ENCODE data around the gene ANKRD44. TPM values are rescaled to one million over a fixed set of nuclear protein-coding genes. Genes with fewer than 3 reads are reported as not detected.

ANKRD44 gene
- total RNA-seq, 2 donors from 2014 or later = 7.0 to 7.9 TPM

DNA sequence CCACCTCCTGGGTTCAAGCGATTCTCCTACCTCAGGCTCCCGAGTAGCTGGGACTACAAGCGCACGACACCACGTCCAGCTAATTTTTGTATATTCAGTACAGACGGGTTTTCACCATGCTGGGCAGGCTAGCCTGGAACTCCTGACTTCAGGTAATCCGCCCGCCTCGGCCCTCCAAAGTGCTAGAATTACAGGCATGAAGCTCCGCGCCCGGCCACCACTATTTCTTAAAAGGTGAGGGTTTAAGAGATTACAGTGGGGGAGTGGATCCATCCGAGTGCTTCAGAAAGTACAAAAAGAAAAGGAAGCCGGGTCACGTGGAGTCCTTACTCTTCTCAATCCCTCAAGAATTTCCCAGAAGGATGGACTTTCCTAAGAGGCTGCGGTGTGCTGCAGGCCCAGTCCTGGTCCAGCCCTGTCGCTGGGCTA, 146.9 kb downstream of the ANKRD44 start:
- intact Hi-C loops (cut with DNase I) = loop anchor here (10.0 kb wide), 1 partner anchor 149 kb away; no protein-coding TSS in a partner anchor
- Histone ChIP-seq H3K9ac (ENCODE audit: low read depth in 2 of 2, low read length in 2 of 2) (no peak overlapping the region), H3K36me3 (no peaks in the 10 kb centered on the region), H3K4me1 (no peaks in the 10 kb centered on the region), H3K27me3 (no peaks in the 10 kb centered on the region), H3K9me3 (no peaks in the 10 kb centered on the region), H3K27ac (no peak overlapping the region), H3K4me3 (no peak overlapping the region)
- DNase-seq = no peak
- TF ChIP-seq, protein P1, sequence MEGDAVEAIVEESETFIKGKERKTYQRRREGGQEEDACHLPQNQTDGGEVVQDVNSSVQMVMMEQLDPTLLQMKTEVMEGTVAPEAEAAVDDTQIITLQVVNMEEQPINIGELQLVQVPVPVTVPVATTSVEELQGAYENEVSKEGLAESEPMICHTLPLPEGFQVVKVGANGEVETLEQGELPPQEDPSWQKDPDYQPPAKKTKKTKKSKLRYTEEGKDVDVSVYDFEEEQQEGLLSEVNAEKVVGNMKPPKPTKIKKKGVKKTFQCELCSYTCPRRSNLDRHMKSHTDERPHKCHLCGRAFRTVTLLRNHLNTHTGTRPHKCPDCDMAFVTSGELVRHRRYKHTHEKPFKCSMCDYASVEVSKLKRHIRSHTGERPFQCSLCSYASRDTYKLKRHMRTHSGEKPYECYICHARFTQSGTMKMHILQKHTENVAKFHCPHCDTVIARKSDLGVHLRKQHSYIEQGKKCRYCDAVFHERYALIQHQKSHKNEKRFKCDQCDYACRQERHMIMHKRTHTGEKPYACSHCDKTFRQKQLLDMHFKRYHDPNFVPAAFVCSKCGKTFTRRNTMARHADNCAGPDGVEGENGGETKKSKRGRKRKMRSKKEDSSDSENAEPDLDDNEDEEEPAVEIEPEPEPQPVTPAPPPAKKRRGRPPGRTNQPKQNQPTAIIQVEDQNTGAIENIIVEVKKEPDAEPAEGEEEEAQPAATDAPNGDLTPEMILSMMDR (IDR thresholded peaks at IDR 0.05) = no peak

DNA sequence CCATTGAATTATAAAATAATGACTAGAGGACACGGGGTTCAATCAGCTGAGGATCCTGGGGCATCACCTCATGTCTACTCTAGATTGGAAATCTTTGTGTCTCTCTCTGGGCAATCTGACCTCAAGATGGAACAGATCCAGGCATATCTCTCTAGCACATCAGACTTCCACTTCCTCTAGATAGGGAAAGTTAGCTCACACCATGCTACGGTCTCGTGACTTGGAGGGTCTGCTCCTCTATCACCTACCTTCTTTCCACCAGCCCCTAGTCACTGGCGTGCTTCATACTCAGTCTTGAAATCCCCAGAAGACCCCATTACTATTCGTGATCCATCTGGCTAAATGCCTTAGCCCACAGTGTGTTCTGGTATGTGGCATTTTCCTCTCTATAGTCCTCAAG, 148.8 kb downstream of the ANKRD44 start:
- no peak overlapping the region for H3K9ac ChIP-seq (ENCODE audit: low read depth in 2 of 2, low read length in 2 of 2)
- H3K27ac ChIP-seq = no peak overlapping the region
- no peaks in the 10 kb centered on the region for H3K9me3 ChIP-seq
- no peak overlapping the region for H3K4me3 ChIP-seq
- TF ChIP-seq, protein P1 (IDR thresholded peaks at IDR 0.05) = no peak
- H3K4me1 ChIP-seq = no peaks in the 10 kb centered on the region
- intact Hi-C loops (cut with DNase I) = loop anchor here (10.0 kb wide), 1 partner anchor 147 kb away; no protein-coding TSS in a partner anchor
- no peaks in the 10 kb centered on the region for H3K27me3 ChIP-seq
- H3K36me3 ChIP-seq = no peaks in the 10 kb centered on the region
- DNase-seq = no peak

DNA sequence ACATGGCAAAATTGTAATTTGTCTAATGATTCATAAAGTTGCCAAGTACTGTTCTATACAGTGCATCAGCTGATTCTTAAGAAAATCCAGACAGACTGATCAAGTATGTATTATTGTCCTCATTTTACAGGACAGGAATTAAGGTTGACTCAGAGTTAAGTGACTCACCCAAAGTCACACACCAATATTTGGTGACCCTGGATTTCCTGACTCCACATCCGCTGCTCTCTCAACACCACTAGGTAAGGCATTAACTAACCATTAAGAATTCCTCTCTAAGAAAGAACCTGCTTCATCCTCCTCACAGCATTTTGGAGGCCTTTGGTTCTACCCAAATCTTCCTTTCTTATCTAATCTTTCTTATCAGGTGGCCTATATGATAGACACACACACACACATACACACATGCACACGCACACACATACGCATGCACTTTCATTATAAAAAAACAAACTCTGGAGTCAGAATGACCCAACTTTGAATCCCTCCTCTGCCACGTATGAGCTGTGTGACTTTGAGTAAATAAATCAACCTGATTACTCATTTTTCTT, 150.8 kb downstream of the ANKRD44 start:
- Histone ChIP-seq H3K4me1 (no peaks in the 10 kb centered on the region), H3K4me3 (no peak overlapping the region), H3K9ac (ENCODE audit: low read depth in 2 of 2, low read length in 2 of 2) (no peak overlapping the region), H3K9me3 (no peaks in the 10 kb centered on the region), H3K27ac (no peak overlapping the region), H3K27me3 (no peaks in the 10 kb centered on the region), H3K36me3 (no peaks in the 10 kb centered on the region)
- intact Hi-C loops (cut with DNase I) = loop anchor here (10.0 kb wide), 1 partner anchor 145 kb away; no protein-coding TSS in a partner anchor
- DNase-seq = no peak
- TF ChIP-seq, protein P1 (IDR thresholded peaks at IDR 0.05) = no peak

DNA sequence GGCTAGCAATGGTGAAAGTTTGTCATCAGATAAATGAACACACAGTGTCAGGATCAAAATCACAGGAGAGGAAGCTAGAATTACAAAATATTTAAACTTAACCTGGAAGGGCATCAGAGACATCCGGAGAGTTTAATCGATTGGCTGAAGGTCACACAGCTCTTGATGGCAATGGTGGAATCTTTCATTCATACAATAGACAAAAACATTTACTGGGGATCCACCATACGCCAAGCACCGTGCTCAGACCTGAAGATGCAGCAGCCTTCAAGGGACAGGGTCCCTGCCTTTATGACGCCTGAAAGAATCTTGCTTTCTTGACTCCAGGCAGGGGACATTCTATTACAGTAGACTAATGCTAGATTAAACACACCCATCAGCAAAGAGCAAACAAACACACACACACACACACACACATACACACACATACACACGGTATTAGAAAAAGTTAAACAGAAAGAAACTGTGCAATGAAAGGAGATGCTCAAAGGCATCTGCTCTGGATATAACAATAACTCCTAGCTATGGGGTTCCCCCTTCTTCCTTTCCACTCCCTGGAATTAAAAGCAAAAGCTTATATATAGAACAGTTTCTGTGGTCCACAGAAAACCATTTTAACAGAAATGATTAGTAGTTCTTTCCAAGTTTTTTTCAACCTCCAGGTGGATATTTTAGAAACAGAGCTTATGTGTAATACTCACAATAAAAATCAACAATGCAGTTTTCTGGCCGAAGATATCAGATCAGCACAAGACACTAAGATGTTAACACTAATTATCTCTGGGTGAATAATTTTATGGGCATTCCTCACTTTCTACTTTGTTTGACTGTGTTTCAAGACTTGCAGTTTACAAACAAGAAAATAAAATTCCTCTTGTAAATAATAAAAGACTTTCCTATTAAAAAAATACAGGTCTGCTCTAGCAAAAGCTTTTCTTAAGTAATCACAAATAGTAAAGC, 151.7 kb downstream of the ANKRD44 start:
- TF ChIP-seq, protein P1 (IDR thresholded peaks at IDR 0.05) = no peak
- Histone ChIP-seq H3K4me1 (no peaks in the 10 kb centered on the region), H3K9ac (ENCODE audit: low read depth in 2 of 2, low read length in 2 of 2) (no peak overlapping the region), H3K9me3 (no peaks in the 10 kb centered on the region), H3K27ac (peak overlapping the region; percentile 3), H3K36me3 (no peaks in the 10 kb centered on the region), H3K4me3 (no peak overlapping the region), H3K27me3 (no peaks in the 10 kb centered on the region)
- DNase-seq = no peak
- intact Hi-C loops (cut with DNase I) = no loop called here

DNA sequence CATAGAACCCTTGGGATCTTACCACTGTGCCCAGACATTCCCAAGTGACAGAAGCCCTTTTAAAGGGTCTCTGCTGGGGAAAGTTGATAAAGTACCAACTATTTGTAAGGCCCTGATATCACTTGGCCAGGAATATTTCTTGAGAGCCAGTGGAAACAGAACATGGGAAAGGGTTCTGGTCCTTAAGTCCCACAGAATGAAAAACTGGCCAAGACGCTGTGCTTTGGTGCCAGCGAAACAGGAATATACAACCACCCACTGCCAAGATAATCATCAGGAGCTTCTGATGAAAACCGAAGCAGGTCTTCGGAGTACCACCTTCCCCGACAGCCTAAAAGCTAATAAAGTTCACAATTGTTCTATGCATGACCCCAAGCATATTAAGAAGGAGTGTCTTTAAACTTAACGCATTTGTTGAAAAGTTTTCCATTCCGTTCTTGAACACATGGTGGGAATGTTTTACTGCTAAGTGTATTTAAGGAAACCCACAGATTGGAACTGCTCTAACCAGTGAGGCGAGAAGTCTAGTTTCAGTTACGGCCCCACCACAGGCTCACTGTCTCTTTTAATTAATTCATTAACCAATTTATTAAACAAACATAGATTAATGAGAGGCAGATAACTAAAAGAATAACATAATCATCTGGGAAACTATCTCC, 152.6 kb downstream of the ANKRD44 start:
- H3K36me3 ChIP-seq = no peaks in the 10 kb centered on the region
- no peaks in the 10 kb centered on the region for H3K4me1 ChIP-seq
- H3K9me3 ChIP-seq = no peaks in the 10 kb centered on the region
- peak overlapping the region; percentile 3 for H3K27ac ChIP-seq
- DNase-seq = no peak
- TF ChIP-seq, protein P1 (IDR thresholded peaks at IDR 0.05) = no peak
- intact Hi-C loops (cut with DNase I) = no loop called here
- H3K9ac ChIP-seq (ENCODE audit: low read depth in 2 of 2, low read length in 2 of 2) = no peak overlapping the region
- no peaks in the 10 kb centered on the region for H3K27me3 ChIP-seq
- H3K4me3 ChIP-seq = no peak overlapping the region

All from colonic mucosa (tissue), 4 donors.